PC-9 (cell line): ENCODE data around the gene GPR35. TPM values are rescaled to one million over a fixed set of nuclear protein-coding genes. Genes with fewer than 3 reads are reported as not detected.

ENCODE experiments used
- BruUV-seq: library from RNA; stranded (reverse); fragments of 400-500 nt; replicated peaks from 2 replicates; lab custom pipeline; 2021; lab: Mats Ljungman, UMichigan
- CTCF ChIA-PET: fragments of 300-600 bp; sonication (Branson Sonifier 250); formaldehyde crosslinking; loops from one replicate; lab custom pipeline; 2022; ENCODE audit warnings: antibody characterized with exemption; lab: Charles Lee
- POLR2A ChIA-PET: fragments of 300-600 bp; sonication (Branson Sonifier 250); formaldehyde crosslinking; loops from one replicate; lab custom pipeline; 2022; ENCODE audit warnings: antibody characterized with exemption; ENCODE audit not compliant: unreplicated experiment; lab: Charles Lee
- DNase-seq, 2 experiments: peaks; one replicate each; pipeline versions ENCODE4 v3.0.0 to v3.0.0-alpha.2; 2015 to 2022; ENCODE audit warnings: mixed read lengths in 1 of 2
- H2AFZ ChIP-seq: fragments of 200-600 bp; sonication (generic); 2 replicates; pipeline ENCODE4 v1.8.1; 2017; ENCODE audit warnings: antibody characterized with exemption
- H3F3A ChIP-seq: fragments of 200-600 bp; sonication (generic); 2 replicates; pipeline ENCODE4 v1.8.1; 2017; ENCODE audit warnings: antibody characterized with exemption, mild to moderate bottlenecking, low read depth; ENCODE audit not compliant: insufficient read depth
- H3K27ac ChIP-seq: fragments of 200-600 bp; sonication (generic); 2 replicates; pipeline ENCODE4 v1.6.1; 2016; ENCODE audit warnings: mixed run types
- H3K27me3 ChIP-seq: fragments of 200-600 bp; sonication (generic); 2 replicates; pipeline ENCODE4 v1.6.1; 2016; ENCODE audit warnings: low read depth, mixed run types; ENCODE audit not compliant: insufficient read depth
- H3K36me3 ChIP-seq: fragments of 200-600 bp; sonication (generic); 2 replicates; pipeline ENCODE4 v1.6.1; 2016; ENCODE audit warnings: low read depth, mixed run types
- H3K4me1 ChIP-seq: fragments of 200-600 bp; sonication (generic); replicated peaks from 2 replicates; pipeline ENCODE4 v1.6.1; 2016; ENCODE audit warnings: mixed run types; ENCODE audit not compliant: insufficient read depth
- H3K4me2 ChIP-seq: fragments of 200-600 bp; sonication (generic); 2 replicates; pipeline ENCODE4 v1.6.1; 2017; ENCODE audit warnings: mixed run types
- H3K4me3 ChIP-seq: fragments of 200-600 bp; sonication (generic); 2 replicates; pipeline ENCODE4 v1.6.1; 2016; ENCODE audit warnings: mixed run types
- H3K79me2 ChIP-seq: fragments of 200-600 bp; sonication (generic); 2 replicates; pipeline ENCODE4 v1.6.1; 2017; ENCODE audit warnings: low read depth, mixed run types
- H3K9me2 ChIP-seq: fragments of 200-600 bp; sonication (generic); 2 replicates; pipeline ENCODE4 v1.8.1; 2017; ENCODE audit warnings: mild to moderate bottlenecking; ENCODE audit not compliant: insufficient read depth
- H3K9me3 ChIP-seq: fragments of 200-600 bp; sonication (generic); 2 replicates; pipeline ENCODE4 v1.8.1; 2016; ENCODE audit warnings: low read depth; ENCODE audit not compliant: insufficient read depth
- H4K20me1 ChIP-seq: fragments of 200-600 bp; sonication (generic); 2 replicates; pipeline ENCODE4 v1.8.1; 2017; ENCODE audit not compliant: insufficient read depth
- CTCF ChIP-seq: fragments of 200-600 bp; sonication (generic); conservative IDR thresholded peaks from 2 replicates; pipeline ENCODE4 v1.6.1; 2017; ENCODE audit warnings: mixed run types, antibody characterized with exemption, mild to moderate bottlenecking, moderate library complexity
- EZH2 ChIP-seq: fragments of 200-600 bp; sonication (generic); IDR thresholded peaks from 2 replicates; pipeline ENCODE4 v1.8.0; 2017; ENCODE audit warnings: antibody characterized with exemption, low read depth
- intact Hi-C: fragments of 100-400 bp; cut with micrococcal nuclease; formaldehyde crosslinking; loops from one replicate; pipeline ENCODE4 v1.10.0; 2022; ENCODE audit not compliant: unreplicated experiment
- total RNA-seq: library from RNA; stranded (reverse); gene quantifications from 2 replicates; pipeline ENCODE4 v1.2.3, GENCODE V29; 2021

The GPR35 gene
- total RNA-seq, 1 experiment from 2014 or later, result 1.1 TPM

GRCh38 chr2:240611601-240612210, 13.6 kb upstream of the GPR35 start:
- DNase-seq, result no peak
- Histone ChIP-seq H3K4me2 (no peak overlapping the region), H3K4me3 (no peak overlapping the region), H4K20me1 (no peaks in the 10 kb centered on the region), H3K9me2 (no peaks in the 10 kb centered on the region), H3K36me3 (no peaks in the 10 kb centered on the region), H3F3A (no peaks in the 10 kb centered on the region), H3K27ac (no peak overlapping the region), H3K79me2 (no peaks in the 10 kb centered on the region), H3K9me3 (peaks cover 9% of the 10 kb centered on the region; the same call in 1 of the 2 replicates), H3K27me3 (peaks cover 6% of the 10 kb centered on the region; the same call in 1 of the 2 replicates), H3K4me1 (no peaks in the 10 kb centered on the region), H2AFZ (no peak overlapping the region)
- no TSS peak for BruUV-seq
- CTCF ChIA-PET, result no interaction called here
- intact Hi-C loops, result no loop called here
- POLR2A ChIA-PET, result interaction anchor here (0.6 kb wide), 1 partner anchor 9 kb away, joined by 4 read pairs; no protein-coding TSS in a partner anchor
- no peak for TF ChIP-seq EZH2
- TF ChIP-seq CTCF, result no peak

- Histone ChIP-seq H4K20me1 (no peaks in the 10 kb centered on the region), H3K27me3 (peaks cover 8% of the 10 kb centered on the region; the same call in 1 of the 2 replicates), H3K79me2 (no peaks in the 10 kb centered on the region), H3K27ac (no peak overlapping the region), H3K9me2 (no peaks in the 10 kb centered on the region), H3F3A (no peaks in the 10 kb centered on the region), H3K4me3 (no peak overlapping the region), H3K9me3 (peaks cover 16% of the 10 kb centered on the region; the same call in 1 of the 2 replicates), H3K4me2 (no peak overlapping the region), H2AFZ (no peak overlapping the region), H3K4me1 (no peaks in the 10 kb centered on the region), H3K36me3 (no peaks in the 10 kb centered on the region)
- intact Hi-C loops, result no loop called here
- ChIA-PET CTCF (no interaction called here), POLR2A (no interaction called here)
- TF ChIP-seq EZH2 (no peak), CTCF (no peak)
- DNase-seq, result no peak
- BruUV-seq, result no TSS peak
These were observed 11.5 kb upstream of the GPR35 start for GRCh38 chr2:240613781-240614180.

GRCh38 chr2:240614391-240614790, 10.9 kb upstream of the GPR35 start:
- CTCF ChIA-PET, result no interaction called here

More at GRCh38 chr2:240614391-240614790, 10.9 kb upstream of the GPR35 start:
- DNase-seq, result no peak
- intact Hi-C loops, result no loop called here
- H3K4me3 ChIP-seq, result no peak overlapping the region
- no peaks in the 10 kb centered on the region for H3K79me2 ChIP-seq
- TF ChIP-seq EZH2 (no peak), CTCF (no peak)
- no peaks in the 10 kb centered on the region for H4K20me1 ChIP-seq
- no peaks in the 10 kb centered on the region for H3K4me1 ChIP-seq
- peaks cover 16% of the 10 kb centered on the region; the same call in 1 of the 2 replicates for H3K9me3 ChIP-seq
- no peaks in the 10 kb centered on the region for H3K36me3 ChIP-seq
- H3K9me2 ChIP-seq, result no peaks in the 10 kb centered on the region
- peaks cover 14% of the 10 kb centered on the region for H3K27me3 ChIP-seq
- no peak overlapping the region for H3K27ac ChIP-seq
- BruUV-seq, result no TSS peak
- H3K4me2 ChIP-seq, result no peak overlapping the region
- H2AFZ ChIP-seq, result no peak overlapping the region
- POLR2A ChIA-PET, result no interaction called here
- H3F3A ChIP-seq, result no peaks in the 10 kb centered on the region
